ENCODE measurements around the gene ITGA2B. TPM values are rescaled to one million over a fixed set of nuclear protein-coding genes. Genes with fewer than 3 reads are reported as not detected.
A peak's percentile ranks its signal among the peaks of the same experiment; 100 is the strongest.
"Not testable (repeated sequence)": the region's sequence is repeated elsewhere in the genome, so short reads cannot be mapped to it uniquely, and the experiment has no call there.

The ITGA2B gene
- total and polyA plus RNA-seq, 9 donors, result 0.60 to 5.2 (median 2.2) TPM

DNA sequence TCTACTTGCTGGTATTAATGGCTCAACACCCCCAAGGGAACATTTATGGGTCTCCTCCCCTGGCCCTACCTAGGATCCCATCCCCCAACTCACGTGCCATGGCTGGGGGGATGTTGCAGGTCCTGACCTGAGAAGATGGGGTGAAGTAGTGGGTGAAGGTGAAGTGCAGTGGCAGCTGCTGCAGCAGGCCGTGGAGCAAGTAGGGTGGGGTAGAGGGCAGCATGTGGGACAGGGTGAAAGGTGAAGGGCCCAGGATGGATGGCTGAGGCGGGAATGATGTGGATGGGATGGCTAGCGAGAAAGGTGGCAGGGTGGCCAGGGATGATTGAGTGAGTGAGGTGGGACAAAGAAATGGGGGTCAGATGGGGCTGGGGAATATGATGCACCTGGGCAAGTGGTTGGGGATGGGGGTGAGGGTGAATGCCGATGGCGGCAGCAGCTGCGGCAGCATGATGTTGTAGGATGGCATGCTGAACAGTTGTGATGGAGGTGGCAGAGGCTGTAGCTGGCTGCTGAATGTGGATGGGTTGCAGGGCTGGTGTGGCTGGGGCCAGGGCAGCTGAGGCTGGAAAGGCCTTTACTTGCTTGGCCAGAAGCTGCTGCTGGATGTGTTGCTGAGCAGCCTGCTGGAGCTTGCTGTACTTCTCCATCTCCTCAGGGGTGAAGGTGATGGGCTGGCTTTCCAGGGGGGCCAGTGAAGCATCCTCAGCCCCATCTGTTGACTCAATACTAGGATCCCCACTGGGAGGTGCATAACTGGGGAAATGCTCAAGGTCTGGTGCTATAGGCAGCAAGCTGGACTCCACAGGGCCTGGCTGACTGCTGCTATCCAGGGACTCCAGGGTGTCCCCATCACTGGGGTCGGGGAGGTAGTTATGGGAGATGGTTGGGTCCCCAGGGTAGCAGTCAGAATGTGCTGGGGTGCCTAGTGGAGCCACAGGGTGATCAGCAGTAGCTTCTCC lies 8.3 kb upstream of the ITGA2B start:
- 89 to 92% (median 91%) methylated on average over 8 of the region's 8 CpGs for WGBS, 3 donors
- intact Hi-C loops (cut with DNase I), result no loop called here
- Histone ChIP-seq H3K4me1 (ENCODE audit: insufficient read depth) (no peaks in the 10 kb centered on the region), H3K27me3 (no peaks in the 10 kb centered on the region), H3K36me3 (no peaks in the 10 kb centered on the region), H3K27ac (no peak overlapping the region), H3K9me3 (no peaks in the 10 kb centered on the region), H3K4me3 (no peak overlapping the region)
- TF ChIP-seq, protein P1, sequence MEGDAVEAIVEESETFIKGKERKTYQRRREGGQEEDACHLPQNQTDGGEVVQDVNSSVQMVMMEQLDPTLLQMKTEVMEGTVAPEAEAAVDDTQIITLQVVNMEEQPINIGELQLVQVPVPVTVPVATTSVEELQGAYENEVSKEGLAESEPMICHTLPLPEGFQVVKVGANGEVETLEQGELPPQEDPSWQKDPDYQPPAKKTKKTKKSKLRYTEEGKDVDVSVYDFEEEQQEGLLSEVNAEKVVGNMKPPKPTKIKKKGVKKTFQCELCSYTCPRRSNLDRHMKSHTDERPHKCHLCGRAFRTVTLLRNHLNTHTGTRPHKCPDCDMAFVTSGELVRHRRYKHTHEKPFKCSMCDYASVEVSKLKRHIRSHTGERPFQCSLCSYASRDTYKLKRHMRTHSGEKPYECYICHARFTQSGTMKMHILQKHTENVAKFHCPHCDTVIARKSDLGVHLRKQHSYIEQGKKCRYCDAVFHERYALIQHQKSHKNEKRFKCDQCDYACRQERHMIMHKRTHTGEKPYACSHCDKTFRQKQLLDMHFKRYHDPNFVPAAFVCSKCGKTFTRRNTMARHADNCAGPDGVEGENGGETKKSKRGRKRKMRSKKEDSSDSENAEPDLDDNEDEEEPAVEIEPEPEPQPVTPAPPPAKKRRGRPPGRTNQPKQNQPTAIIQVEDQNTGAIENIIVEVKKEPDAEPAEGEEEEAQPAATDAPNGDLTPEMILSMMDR (IDR thresholded peaks at IDR 0.05), result no peak
- TF ChIP-seq EP300 (IDR thresholded peaks at IDR 0.05), result no peak
- TF ChIP-seq POLR2A (IDR thresholded peaks at IDR 0.05), result no peak
- DNase-seq, result peak in 1 of 5 donors; percentile 28

DNA sequence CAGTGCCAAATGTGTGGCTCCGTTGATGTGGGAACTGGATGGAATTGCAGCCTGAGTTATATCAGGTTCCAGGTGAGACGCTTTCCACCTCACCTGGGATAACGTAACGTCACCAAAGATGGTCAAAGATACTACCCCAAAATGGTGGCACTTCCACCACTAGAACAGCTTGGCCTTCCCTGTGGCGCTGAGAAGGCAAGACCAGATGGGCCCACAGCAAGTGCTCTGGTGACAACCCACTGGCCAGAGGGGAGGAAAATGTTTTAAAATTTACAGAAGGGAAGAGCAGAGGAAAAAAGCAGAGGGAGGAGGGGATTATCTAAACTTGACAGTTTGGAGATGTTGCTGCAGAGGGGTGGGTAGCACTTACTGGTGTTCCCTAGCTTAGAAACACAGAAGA lies 7.5 kb upstream of the ITGA2B start:
- Histone ChIP-seq H3K27ac (no peak overlapping the region), H3K27me3 (no peaks in the 10 kb centered on the region), H3K4me3 (no peak overlapping the region), H3K36me3 (no peaks in the 10 kb centered on the region), H3K4me1 (ENCODE audit: insufficient read depth) (no peaks in the 10 kb centered on the region), H3K9me3 (no peaks in the 10 kb centered on the region)
- intact Hi-C loops (cut with DNase I), result no loop called here
- 91 to 94% (median 93%) methylated on average over 5 of the region's 5 CpGs for WGBS, 3 donors
- TF ChIP-seq EP300 (IDR thresholded peaks at IDR 0.05) (no peak), POLR2A (IDR thresholded peaks at IDR 0.05) (no peak)
- TF ChIP-seq, protein P1 (IDR thresholded peaks at IDR 0.05), result no peak
- no peak for DNase-seq

DNA sequence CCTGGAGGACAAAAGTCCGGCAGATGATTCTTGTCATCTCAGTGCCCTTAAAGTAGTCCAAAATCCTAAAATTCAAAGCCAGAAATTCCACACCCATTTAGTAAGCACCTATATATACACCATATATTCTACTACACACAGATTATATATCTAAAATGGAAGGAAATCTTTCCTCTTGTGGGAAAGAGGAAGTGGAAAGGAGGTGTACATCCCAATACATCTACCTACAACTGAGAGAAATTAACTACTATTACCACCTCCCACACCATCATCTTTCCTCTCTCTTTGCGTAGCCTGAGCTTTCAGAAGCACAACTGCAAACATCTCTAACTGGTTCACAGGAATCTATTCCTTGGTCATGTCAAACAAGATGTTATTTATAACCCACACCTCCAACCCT lies 5.4 kb upstream of the ITGA2B start:
- Histone ChIP-seq H3K36me3 (no peaks in the 10 kb centered on the region), H3K27ac (no peak overlapping the region), H3K9me3 (no peaks in the 10 kb centered on the region), H3K27me3 (no peaks in the 10 kb centered on the region), H3K4me1 (ENCODE audit: insufficient read depth) (no peaks in the 10 kb centered on the region), H3K4me3 (no peak overlapping the region)
- no peak for TF ChIP-seq POLR2A (IDR thresholded peaks at IDR 0.05)
- TF ChIP-seq, protein P1 (IDR thresholded peaks at IDR 0.05), result no peak
- no peak for TF ChIP-seq EP300 (IDR thresholded peaks at IDR 0.05)
- intact Hi-C loops (cut with DNase I), result no loop called here
- WGBS, 3 donors, result 94 to 98% (median 96%) methylated on average over 2 of the region's 2 CpGs
- DNase-seq, result no peak

DNA sequence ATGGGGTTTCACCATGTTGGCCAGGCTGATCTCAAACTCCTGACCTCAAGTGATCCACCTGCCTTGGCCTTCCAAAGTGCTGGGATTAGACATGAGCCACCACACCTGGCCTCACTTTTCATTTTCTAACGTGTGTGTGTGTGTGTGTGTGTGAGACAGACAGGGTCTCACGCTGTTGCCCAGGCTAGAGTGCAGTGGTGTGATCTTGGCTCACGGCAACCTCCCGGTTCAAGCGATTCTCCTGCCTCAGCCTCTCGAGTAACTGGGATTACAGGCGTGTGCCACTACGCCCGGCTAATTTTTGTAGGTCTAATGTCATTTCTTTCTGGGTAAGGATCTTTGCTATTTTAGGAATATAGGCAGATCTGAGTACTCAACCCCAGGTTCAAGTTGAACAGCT lies 4.7 kb upstream of the ITGA2B start:
- H3K27ac ChIP-seq; H3K27me3 ChIP-seq; H3K36me3 ChIP-seq; H3K4me1 ChIP-seq (ENCODE audit: insufficient read depth); H3K9me3 ChIP-seq; intact Hi-C loops (cut with DNase I); H3K4me3 ChIP-seq: not testable (repeated sequence)
- peak in 1 of 5 donors; percentile 17 for DNase-seq
- 91 to 94% (median 91%) methylated on average over 9 of the region's 9 CpGs for WGBS, 3 donors

DNA sequence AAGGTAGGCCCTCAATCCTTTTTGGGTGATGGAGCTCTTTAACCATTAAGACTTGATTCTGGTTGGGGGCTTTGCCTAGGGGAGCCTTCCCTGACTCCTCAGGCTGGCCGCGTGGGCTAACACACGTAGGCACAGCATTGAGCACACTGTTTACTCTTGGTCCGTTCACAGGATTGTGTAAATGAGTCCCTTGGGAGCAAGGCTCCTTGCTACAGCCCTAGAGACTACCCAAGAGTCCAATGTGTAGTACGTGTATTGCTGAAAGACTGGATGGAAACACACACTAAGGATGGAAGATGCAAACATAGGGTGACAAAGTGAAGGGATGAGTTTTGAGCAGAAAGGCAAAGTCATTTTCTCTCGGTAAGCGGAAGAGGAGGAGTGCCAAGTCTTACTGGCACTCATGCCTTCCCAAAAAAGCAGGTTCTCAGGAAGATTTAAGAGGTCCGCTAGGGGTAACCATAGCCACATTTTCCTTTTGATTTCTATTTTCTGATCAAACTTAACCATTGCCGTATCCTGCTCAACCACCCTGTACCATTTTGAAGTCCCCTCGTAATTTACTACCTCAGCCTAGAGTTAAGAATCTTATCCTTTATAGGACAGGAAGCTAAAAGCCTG lies 911 bp upstream of the ITGA2B start:
- Histone ChIP-seq H3K36me3 (no peaks in the 10 kb centered on the region), H3K27me3 (no peaks in the 10 kb centered on the region), H3K9me3 (no peaks in the 10 kb centered on the region), H3K4me3 (no peak overlapping the region), H3K27ac (no peak overlapping the region), H3K4me1 (ENCODE audit: insufficient read depth) (peaks cover 2% of the 10 kb centered on the region)
- no peak for DNase-seq
- TF ChIP-seq EP300 (IDR thresholded peaks at IDR 0.05), result no peak
- TF ChIP-seq, protein P1 (IDR thresholded peaks at IDR 0.05), result no peak
- intact Hi-C loops (cut with DNase I), result no loop called here
- WGBS, 3 donors, result 71 to 79% (median 73%) methylated on average over 10 of the region's 10 CpGs
